HL-60 (cell line): ENCODE measurements around the gene CRIP2.

ENCODE experiments used
- DNase-seq, 2 experiments: peaks; one replicate each; pipeline ENCODE4 v3.0.0-alpha.2; 2010 to 2020; ENCODE audit warnings: low read depth in 1 of 2, low spot score in 1 of 2
- H3K27ac ChIP-seq: fragments of 250-450 bp; sonication (Bioruptor Pico); replicated peaks from 2 replicates; pipeline ENCODE4 v1.5.1; 2020; ENCODE audit warnings: mild to moderate bottlenecking, moderate library complexity
- H3K27me3 ChIP-seq: fragments of 250-450 bp; sonication (Bioruptor Pico); 2 replicates; pipeline ENCODE4 v1.5.1; 2021; ENCODE audit warnings: mild to moderate bottlenecking, moderate library complexity; ENCODE audit not compliant: insufficient read depth, poor library complexity, severe bottlenecking
- H3K4me3 ChIP-seq: replicated peaks from 2 replicates; pipeline ENCODE4 v1.5.1; 2011; ENCODE audit warnings: mild to moderate bottlenecking, control low read depth, low read length; ENCODE audit not compliant: insufficient read depth
- GABPA ChIP-seq: IDR thresholded peaks from 2 replicates; pipeline ENCODE4 v1.6.1; 2012; ENCODE audit warnings: low read depth
- POLR2AphosphoS5 ChIP-seq: IDR thresholded peaks from 2 replicates; pipeline ENCODE4 v1.6.1; 2012; ENCODE audit warnings: low read depth
- SPI1 ChIP-seq: IDR thresholded peaks from 2 replicates; pipeline ENCODE4 v1.6.1; 2012; ENCODE audit warnings: low read depth, mild to moderate bottlenecking, borderline replicate concordance
- TF ChIP-seq, protein P1 (sequence below): IDR thresholded peaks from one replicate; pipeline ENCODE4 v1.5.1; 2011; ENCODE audit warnings: low read length, control low read depth, inconsistent platforms; ENCODE audit not compliant: insufficient read depth
- TF ChIP-seq, protein P2 (sequence below): IDR thresholded peaks from 2 replicates; pipeline ENCODE4 v1.6.1; 2012; ENCODE audit warnings: low read depth; ENCODE audit not compliant: insufficient replicate concordance

The CRIP2 gene

DNA sequence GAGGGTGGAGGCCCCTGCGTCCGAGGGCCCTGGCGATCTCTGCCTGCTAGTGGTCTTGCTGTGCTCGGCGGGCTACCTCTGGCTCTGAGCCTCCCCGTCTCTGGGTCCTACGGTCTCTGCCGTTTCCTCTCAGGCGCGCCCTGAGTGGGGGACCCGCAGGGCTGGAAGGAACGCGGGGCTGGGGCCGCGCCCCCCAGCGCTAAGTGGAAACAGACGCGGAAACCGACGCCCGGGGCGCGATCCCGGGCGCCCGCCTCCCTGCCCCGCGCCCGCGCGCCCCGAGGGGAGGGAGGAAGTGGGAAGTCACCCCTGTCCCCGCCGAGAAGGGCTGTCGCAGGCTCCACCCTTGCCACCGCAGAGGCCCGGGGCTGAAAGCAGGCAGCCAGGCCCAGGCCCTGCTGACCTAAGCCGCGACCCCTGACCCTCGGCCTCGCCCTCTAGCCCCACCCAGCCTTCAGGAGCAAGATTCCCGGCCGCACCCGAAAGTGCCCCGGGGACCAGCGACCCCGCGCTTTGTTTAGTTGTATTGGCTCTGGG is 12.9 kb downstream of the CRIP2 start:
- peak overlapping the region; percentile 38 for H3K4me3 ChIP-seq
- peak; percentile 57 to 75 for DNase-seq
- H3K27me3 ChIP-seq = peaks cover 16% of the 10 kb centered on the region
- TF ChIP-seq GABPA (no peak), POLR2AphosphoS5 (peak; percentile 21; the same call in 1 of the 2 replicates), SPI1 (peak; percentile 92)
- TF ChIP-seq, protein P1, sequence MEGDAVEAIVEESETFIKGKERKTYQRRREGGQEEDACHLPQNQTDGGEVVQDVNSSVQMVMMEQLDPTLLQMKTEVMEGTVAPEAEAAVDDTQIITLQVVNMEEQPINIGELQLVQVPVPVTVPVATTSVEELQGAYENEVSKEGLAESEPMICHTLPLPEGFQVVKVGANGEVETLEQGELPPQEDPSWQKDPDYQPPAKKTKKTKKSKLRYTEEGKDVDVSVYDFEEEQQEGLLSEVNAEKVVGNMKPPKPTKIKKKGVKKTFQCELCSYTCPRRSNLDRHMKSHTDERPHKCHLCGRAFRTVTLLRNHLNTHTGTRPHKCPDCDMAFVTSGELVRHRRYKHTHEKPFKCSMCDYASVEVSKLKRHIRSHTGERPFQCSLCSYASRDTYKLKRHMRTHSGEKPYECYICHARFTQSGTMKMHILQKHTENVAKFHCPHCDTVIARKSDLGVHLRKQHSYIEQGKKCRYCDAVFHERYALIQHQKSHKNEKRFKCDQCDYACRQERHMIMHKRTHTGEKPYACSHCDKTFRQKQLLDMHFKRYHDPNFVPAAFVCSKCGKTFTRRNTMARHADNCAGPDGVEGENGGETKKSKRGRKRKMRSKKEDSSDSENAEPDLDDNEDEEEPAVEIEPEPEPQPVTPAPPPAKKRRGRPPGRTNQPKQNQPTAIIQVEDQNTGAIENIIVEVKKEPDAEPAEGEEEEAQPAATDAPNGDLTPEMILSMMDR = no peak
- TF ChIP-seq, protein P2, sequence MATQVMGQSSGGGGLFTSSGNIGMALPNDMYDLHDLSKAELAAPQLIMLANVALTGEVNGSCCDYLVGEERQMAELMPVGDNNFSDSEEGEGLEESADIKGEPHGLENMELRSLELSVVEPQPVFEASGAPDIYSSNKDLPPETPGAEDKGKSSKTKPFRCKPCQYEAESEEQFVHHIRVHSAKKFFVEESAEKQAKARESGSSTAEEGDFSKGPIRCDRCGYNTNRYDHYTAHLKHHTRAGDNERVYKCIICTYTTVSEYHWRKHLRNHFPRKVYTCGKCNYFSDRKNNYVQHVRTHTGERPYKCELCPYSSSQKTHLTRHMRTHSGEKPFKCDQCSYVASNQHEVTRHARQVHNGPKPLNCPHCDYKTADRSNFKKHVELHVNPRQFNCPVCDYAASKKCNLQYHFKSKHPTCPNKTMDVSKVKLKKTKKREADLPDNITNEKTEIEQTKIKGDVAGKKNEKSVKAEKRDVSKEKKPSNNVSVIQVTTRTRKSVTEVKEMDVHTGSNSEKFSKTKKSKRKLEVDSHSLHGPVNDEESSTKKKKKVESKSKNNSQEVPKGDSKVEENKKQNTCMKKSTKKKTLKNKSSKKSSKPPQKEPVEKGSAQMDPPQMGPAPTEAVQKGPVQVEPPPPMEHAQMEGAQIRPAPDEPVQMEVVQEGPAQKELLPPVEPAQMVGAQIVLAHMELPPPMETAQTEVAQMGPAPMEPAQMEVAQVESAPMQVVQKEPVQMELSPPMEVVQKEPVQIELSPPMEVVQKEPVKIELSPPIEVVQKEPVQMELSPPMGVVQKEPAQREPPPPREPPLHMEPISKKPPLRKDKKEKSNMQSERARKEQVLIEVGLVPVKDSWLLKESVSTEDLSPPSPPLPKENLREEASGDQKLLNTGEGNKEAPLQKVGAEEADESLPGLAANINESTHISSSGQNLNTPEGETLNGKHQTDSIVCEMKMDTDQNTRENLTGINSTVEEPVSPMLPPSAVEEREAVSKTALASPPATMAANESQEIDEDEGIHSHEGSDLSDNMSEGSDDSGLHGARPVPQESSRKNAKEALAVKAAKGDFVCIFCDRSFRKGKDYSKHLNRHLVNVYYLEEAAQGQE = no peak
- 0 out of 2 replicates have a peak overlapping the region, but pooled peaks have one; percentile 20 for H3K27ac ChIP-seq

DNA sequence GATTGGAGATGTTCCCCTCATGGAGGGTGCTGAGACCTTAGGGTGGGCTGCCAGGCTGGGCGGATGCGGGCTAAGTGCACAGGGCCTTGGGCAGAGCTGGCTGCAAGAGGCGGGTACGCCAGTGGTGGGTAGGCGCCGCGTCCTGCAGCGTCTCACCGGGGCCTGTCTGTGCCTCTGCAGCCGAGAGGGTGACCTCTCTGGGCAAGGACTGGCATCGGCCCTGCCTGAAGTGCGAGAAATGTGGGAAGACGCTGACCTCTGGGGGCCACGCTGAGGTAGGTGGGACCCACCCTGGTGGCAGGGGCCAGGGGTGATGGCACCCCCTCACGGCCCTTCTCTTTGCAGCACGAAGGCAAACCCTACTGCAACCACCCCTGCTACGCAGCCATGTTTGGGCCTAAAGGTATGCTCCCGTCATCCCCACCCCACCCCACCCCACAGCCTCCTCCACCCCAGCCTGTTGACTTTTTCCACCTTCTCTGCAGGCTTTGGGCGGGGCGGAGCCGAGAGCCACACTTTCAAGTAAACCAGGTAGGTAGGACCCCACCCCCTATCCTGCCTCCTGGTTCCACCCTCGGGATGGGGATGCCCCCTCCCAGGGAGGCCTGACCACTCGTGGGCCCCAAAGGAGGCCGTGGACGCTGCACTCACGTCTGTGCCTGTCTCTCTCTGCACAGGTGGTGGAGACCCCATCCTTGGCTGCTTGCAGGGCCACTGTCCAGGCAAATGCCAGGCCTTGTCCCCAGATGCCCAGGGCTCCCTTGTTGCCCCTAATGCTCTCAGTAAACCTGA is 13.6 kb downstream of the CRIP2 start:
- TF ChIP-seq, protein P1 = no peak
- TF ChIP-seq GABPA = no peak
- TF ChIP-seq POLR2AphosphoS5 = no peak
- TF ChIP-seq, protein P2 = no peak
- no peak for TF ChIP-seq SPI1
- H3K27me3 ChIP-seq = peaks cover 16% of the 10 kb centered on the region
- 0 out of 2 replicates have a peak overlapping the region, but pooled peaks have one; percentile 20 for H3K27ac ChIP-seq
- peak overlapping the region; percentile 38; the same call in 1 of the 2 replicates for H3K4me3 ChIP-seq
- no peak for DNase-seq

DNA sequence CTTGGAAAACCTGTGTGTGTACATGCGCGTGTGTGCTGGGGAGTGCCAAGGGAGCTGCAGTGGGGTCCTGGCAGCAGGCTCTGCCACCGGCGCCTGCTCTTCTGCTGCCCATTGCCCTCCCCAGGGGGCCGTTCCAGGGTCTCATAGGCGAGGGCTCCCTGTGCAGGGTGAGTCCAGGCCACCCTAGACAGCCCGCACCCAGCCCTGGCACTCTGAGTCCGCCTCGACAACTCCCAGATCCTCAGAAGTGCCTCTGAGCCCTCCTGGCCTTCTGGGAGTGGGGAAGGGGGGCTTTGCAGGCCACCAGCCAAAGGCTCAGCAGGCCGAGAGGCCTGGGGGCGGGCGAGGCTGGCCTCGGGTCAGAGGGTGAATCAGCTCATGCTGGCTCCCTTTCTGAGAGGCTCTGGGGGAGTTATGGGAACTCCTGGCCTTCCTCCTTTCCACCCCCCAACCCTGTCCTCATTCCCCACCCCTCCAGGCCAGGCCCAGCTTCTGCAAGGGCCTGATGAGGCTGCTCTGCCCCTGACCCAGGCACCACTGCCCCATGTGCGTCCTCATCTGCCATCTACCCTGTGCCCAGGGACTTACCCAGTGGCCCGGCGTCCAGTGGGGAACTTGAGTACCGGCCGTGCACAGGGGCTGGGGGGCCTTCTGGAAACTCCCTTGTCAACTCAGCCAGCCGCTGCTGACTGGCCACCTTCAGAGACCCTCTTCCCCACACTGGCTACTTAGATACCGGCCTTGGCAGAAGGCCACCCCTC is 14.3 kb downstream of the CRIP2 start:
- no peak for TF ChIP-seq GABPA
- TF ChIP-seq, protein P1 = no peak
- TF ChIP-seq POLR2AphosphoS5 = no peak
- TF ChIP-seq, protein P2 = no peak
- no peak for TF ChIP-seq SPI1
- no peak for DNase-seq
- H3K27me3 ChIP-seq = peaks cover 16% of the 10 kb centered on the region
- no peak overlapping the region for H3K4me3 ChIP-seq
- H3K27ac ChIP-seq = peak overlapping the region; percentile 80; the same call in 1 of the 2 replicates
